ENCODE data around the gene CLTCL1. TPM values are rescaled to one million over a fixed set of nuclear protein-coding genes. Genes with fewer than 3 reads are reported as not detected.
A peak's percentile ranks its signal among the peaks of the same experiment; 100 is the strongest.

Gene CLTCL1
- total RNA-seq, 1 donor from 2014 or later = 4.5 TPM

DNA sequence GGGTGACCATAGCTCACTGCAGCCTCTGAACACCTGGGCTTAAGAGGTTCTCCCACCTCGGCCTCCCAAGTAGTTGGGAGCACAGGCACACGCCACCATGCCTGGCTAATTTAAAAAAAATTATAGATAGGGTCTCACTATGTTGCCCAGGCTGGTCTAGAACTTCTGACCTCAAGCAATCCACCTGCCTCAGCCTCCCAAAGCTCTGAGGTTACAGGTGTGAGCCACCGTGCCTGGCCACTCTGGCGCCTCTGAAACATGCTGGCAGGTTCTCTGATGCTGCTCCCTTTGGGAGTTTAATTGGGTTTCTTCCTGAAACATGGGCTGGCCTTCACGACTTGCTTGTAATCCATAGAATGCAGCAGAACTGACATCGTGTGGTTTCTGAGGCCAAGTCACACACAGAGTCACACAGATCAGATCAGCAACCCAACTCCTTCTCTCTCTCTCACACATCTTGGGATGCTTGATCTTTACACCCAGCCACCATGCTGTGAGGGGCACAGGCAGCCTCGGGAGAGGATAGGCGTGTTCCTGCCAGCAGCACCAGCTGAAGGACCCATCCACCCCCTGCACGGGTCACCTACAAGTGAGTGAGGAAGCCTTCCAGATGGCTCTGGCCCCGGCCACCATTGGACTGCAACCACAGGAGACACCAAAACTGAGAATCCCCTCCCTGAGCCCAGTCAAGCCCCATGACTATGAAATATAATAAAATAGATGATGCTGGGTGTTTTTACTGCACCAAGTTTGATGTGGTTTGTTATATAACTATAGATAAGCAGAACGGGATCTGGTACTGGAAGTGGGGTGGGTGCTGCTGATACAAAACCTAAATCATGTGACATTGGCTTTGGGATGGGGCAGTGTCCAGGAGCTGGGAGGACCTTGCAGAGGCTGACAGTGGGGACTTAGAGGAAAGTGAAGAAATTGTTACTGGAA lies 138.3 kb downstream of the CLTCL1 start:
- DNase-seq (ENCODE audit: low spot score) (no peak), ATAC-seq (no peak)

DNA sequence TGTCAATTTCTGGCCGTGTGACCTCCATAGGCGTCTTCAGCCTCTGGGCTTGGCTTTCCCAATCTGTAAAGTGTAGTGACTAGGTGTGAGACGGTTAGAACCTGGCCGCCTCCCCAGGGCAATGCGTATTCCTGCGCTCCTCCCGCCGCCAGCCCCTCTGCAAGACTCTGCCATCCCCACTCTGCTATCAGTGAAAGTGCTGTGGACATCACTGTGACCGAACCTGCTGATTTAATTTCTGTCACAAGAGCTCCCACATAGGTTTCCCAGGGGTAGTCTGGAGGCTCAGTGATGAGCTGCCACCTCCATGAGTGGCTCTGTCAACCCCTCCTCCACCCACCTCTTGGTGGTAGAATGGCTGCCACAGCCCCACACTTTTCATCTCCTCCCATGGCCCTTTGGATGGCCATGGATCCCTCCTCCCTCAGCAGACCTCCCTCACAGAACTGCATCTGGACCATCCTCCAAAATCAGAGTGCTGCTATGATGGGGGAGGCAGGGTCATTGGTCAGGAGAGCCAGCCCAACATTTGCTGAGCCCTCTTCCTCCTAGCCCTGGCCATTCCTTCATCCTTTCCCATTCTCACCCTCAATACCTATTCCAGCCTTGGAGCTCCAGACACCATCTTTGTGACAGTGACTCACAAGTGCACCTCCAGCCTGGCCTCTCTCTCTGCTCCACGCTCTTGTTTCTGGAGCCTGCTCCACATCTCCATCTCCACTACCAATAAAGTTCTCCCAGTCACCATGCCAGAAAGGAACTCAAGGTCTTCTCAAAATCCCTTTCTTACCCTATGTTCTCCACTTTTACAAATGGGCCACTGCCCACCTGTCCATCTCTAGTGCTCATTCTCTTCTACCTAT lies 140.0 kb downstream of the CLTCL1 start:
- no peak for ATAC-seq
- no peak for DNase-seq (ENCODE audit: low spot score)

- ATAC-seq (no peak), DNase-seq (ENCODE audit: low spot score) (no peak)
Observed at GRCh38 chr22:19150482-19151328, 140.8 kb downstream of the CLTCL1 start.

- DNase-seq (ENCODE audit: low spot score) = no peak
- ATAC-seq = no peak
Observed at GRCh38 chr22:19149991-19150390, 141.5 kb downstream of the CLTCL1 start, which contains the start of gene GSC2. GSC2 (minus strand) TSS chr22:19150292; CDS start chr22:19150283, 9 bp downstream.

- DNase-seq (ENCODE audit: low spot score) (peak; percentile 38), ATAC-seq (no peak)
Observed at GRCh38 chr22:19149047-19149883, 142.3 kb downstream of the CLTCL1 start.

- DNase-seq (ENCODE audit: low spot score) (no peak), ATAC-seq (no peak)
Observed at GRCh38 chr22:19148417-19149046, 143.0 kb downstream of the CLTCL1 start.

- ATAC-seq = no peak
- DNase-seq (ENCODE audit: low spot score) = no peak
Observed at GRCh38 chr22:19147195-19147780, 144.2 kb downstream of the CLTCL1 start.

DNA sequence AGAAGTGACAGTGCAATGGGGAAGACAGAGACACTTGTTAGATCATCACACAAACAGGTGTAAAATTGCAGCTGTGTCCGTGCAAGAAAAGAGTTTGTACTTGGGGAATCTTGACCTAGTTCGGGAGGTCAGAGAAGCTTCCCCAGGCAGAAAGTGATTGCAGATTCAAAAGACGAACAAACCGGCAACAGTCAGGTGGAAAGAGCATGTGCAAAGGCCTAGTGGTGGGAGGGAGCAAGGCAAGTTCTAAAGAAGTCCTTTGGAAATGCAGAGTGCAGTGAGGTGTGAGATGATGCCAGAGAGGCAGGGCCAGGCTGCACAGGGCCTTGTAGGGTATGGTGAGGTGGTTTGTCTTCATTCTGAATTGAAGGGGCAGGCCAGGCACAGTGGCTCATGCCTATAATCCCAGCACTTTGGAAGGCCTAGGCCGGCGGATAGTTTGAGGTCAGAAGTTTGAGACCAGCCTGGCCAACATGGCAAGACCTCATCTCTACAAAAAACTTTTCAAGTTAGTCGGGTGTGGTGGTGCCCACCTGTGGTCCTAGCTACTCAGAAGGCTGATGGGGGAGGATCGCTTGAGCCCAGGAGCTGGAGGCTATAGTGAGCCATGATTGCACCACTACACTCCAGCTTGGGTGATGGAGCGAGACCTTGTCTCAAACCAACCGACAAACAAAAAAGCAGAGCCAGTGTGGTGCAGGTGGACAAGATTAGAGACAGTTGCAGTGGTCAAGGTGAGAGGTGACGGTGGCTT lies 145.1 kb downstream of the CLTCL1 start:
- ATAC-seq = no peak
- DNase-seq (ENCODE audit: low spot score) = no peak

DNA sequence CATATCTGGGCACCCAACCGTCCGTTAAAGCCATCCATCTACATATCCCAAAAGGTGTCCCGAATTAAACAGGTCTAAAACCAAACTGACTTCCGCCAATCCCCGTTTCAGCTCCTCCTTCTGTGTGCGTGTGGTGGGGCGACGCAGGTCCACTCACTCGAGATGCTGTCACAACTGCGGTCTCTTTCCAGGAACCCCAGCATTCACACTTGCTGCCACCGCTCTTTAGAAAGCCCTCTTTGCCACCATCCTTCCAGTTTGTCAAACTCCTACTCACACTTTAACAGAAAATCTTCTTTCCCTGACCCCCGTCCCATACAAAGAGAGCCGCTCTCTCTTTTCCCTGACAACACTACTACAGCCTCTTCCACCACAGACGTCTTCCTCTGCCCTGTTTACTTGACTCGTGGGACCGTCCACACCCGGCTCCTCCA lies 147.5 kb downstream of the CLTCL1 start:
- ATAC-seq = no peak

GRCh38 chr22:19143212-19143611 lies 148.3 kb downstream of the CLTCL1 start:
- no peak for ATAC-seq
- no peak for DNase-seq (ENCODE audit: low spot score)

More for the DNA sequence above, 147.5 kb downstream of the CLTCL1 start:
- DNase-seq (ENCODE audit: low spot score) = no peak

- DNase-seq (ENCODE audit: low spot score) (no peak), ATAC-seq (no peak)
Observed at GRCh38 chr22:19142394-19142793, 149.1 kb downstream of the CLTCL1 start.

DNA sequence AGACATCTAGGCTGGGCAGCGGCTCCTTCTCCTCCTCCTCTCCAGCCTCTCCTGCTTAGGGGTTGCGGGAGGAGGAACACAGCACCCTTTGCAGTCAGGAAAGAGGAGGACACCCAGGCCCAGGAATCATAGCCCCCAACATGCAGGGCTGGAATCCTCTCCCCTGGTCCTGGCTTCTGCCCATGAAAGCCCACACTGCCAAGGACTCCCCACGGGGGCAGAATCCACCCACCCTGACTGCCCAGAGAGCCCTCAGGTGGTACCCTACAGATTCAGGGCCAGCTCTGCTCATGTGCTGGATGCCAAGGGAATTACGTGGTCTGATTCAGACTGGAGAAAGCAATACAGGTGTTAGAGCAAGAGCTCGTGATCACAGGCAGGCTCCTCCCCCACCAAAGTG lies 151.5 kb downstream of the CLTCL1 start:
- ATAC-seq = no peak

DNA sequence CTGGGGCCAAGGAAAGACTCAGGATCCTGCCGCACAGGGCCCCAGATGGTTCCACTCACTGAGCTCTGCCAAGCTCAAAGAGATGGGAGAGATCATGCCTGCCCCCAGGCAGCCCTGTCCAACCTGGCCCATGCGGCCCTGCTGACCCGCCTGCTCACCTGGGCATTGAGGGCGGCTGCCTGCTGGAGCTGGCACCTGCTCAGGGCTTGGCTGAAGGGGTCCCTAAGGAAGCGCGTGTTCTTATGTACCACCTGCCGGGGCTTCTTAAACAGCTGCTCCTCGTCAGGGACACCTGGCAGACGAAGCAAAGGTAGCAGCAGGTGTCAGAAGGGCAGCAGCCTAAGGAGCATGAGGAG lies 152.5 kb downstream of the CLTCL1 start:
- DNase-seq (ENCODE audit: low spot score) = no peak
- ATAC-seq = no peak

More for the DNA sequence above, 151.5 kb downstream of the CLTCL1 start:
- DNase-seq (ENCODE audit: low spot score) = no peak

DNA sequence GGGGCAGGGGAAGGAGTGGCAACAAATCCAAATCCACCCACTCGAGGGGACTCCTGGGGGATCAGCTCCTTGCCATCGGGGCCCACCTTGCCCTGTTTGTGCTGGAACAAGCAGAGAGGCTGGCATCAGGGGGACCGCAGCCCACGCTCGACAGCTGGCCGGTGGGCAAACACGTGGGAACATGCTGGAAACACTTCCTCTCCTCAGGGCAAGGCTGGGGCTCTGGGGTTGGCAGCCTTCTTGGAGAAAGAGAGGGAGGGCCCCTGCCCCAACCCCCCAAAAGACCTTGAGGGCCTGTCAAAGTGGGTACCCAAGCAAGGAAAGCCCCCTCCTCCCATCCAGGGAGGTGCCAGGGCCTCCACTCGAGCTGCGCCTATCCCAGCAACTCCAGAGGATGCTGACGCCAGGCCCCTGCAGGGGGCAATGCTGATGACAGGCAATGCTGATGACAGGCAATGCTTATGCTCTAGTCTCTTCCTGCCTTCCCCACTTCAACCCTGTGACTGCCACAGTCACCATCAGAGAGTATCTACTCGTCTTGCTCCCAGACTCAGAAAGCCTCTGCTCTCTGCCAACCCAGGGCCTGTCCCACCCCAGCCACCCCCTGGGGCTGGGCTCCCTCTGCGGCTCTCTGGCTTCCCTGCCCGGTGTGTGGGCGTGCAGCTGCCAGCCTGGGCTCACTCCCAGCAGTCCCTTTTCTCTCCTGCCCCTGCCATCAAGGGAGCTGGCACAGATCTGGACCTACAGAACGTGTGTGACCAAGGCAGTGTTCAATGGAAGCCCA lies 153.1 kb downstream of the CLTCL1 start:
- DNase-seq (ENCODE audit: low spot score) = no peak
- no peak for ATAC-seq

DNA sequence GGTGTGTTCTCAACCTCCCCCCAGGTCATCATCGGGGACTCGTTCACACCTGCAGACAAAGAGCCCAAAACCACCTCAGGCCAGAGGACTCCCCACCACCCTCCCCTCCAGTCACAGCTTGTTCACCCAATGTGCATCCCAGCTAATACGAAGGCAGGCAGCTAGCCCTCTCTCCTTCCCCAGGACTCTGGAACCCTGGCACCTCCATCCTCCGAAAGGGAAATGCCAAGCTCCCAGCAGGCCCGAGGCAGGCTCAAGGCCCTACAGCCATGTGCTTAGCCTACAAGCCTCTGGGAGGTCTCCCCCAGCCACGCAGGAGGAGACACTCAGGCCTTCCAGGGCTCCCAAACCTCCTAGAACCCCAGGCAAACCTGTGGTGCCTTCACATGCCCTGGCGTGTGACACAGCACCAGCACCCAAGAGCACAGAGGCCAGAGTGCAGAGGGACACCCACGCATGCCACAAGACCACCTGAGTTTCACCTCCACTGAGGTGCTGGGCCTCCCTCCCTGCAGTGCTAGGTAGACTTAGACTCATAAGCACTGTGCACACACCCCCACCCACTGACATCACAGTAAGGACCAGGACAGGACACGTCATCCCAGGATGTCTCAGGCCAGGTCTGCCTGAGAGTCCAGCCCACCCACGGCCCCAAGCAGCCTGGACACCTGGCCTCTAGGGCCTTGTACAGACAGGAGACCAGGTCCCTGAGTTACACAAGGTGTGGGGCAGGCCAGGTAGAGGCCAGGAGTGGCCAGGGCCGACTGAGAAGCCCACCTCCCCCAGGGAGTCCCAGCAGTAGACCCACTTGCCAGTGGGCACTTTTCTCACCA lies 153.9 kb downstream of the CLTCL1 start:
- ATAC-seq = no peak

DNA sequence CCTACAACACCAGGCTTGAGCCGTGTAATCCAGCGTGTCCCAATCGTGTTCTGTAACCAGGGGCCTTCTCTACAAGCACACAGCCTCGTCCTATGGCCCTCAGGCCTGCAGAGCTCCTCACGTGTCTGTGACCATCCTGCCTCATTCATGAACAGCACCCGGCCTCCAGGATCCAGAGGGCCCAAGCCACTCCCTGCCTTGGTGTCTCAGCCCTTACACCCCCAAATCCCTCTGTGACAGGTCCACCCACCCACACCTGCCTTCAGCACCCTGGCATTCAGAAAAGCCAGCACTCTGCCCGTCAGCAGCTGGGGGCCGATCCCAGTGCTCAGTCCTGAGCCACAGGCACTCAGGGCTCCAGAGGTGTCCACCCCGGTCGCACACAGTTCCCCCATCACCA lies 154.6 kb downstream of the CLTCL1 start:
- DNase-seq (ENCODE audit: low spot score) (no peak), ATAC-seq (no peak)

More for the DNA sequence above, 153.9 kb downstream of the CLTCL1 start:
- DNase-seq (ENCODE audit: low spot score) = no peak
